Activated CD8-positive, alpha-beta T cell treated with anti-CD3 and anti-CD28 coated beads for 36 hours (primary cell): ENCODE measurements around the gene ZFYVE27. TPM values are rescaled to one million over a fixed set of nuclear protein-coding genes. Genes with fewer than 3 reads are reported as not detected.

Source experiments
- ATAC-seq: fragments of 200-7000 bp; cut with Tn5 transposase; one replicate; pipeline ENCODE4 v1.10.0; 2021; ENCODE audit warnings: mild to moderate bottlenecking, moderate library complexity
- CTCF ChIA-PET: fragments of 350-600 bp; sonication (Branson Sonifier 250); formaldehyde crosslinking; loops from one replicate; lab custom pipeline; 2021; ENCODE audit warnings: antibody characterized with exemption; lab: Charles Lee
- POLR2A ChIA-PET: fragments of 350-600 bp; sonication (Branson Sonifier 250); formaldehyde crosslinking; loops from one replicate; lab custom pipeline; 2021; ENCODE audit warnings: antibody characterized with exemption; lab: Charles Lee
- DNase-seq: peaks from one replicate; pipeline ENCODE4 v3.0.0-alpha.2; 2020
- H3K27ac Mint-ChIP-seq: one replicate; pipeline ENCODE4 v1.8.0; 2021; ENCODE audit warnings: mild to moderate bottlenecking, mixed read lengths
- H3K27me3 Mint-ChIP-seq: one replicate; pipeline ENCODE4 v1.8.0; 2021; ENCODE audit warnings: mixed read lengths
- H3K36me3 Mint-ChIP-seq: one replicate; pipeline ENCODE4 v1.8.0; 2021; ENCODE audit warnings: low read depth, mixed read lengths
- H3K4me1 Mint-ChIP-seq: one replicate; pipeline ENCODE4 v1.8.0; 2021; ENCODE audit warnings: low read depth, mixed read lengths
- H3K4me3 Mint-ChIP-seq: one replicate; pipeline ENCODE4 v1.8.0; 2021; ENCODE audit warnings: mild to moderate bottlenecking, moderate library complexity, mixed read lengths
- H3K9me3 Mint-ChIP-seq: one replicate; pipeline ENCODE4 v1.8.0; 2021; ENCODE audit warnings: mixed read lengths
- intact Hi-C: fragments of 100-400 bp; cut with micrococcal nuclease; formaldehyde crosslinking; loops from one replicate; pipeline ENCODE4 v1.10.0; 2022
- total RNA-seq, 2 experiments: library from RNA; stranded (reverse); gene quantifications; one replicate each; pipeline ENCODE4 v1.2.3, GENCODE V29; 2021
- TF ChIP-seq, protein P1 (sequence below): fragments of 200-600 bp; IDR thresholded peaks from one replicate; pipeline ENCODE4 v1.8.0; 2022; ENCODE audit warnings: antibody characterized with exemption, mild to moderate bottlenecking

Gene ZFYVE27
- total RNA-seq, 2 experiments from 2014 or later: 18.1 to 20.1 TPM

DNA sequence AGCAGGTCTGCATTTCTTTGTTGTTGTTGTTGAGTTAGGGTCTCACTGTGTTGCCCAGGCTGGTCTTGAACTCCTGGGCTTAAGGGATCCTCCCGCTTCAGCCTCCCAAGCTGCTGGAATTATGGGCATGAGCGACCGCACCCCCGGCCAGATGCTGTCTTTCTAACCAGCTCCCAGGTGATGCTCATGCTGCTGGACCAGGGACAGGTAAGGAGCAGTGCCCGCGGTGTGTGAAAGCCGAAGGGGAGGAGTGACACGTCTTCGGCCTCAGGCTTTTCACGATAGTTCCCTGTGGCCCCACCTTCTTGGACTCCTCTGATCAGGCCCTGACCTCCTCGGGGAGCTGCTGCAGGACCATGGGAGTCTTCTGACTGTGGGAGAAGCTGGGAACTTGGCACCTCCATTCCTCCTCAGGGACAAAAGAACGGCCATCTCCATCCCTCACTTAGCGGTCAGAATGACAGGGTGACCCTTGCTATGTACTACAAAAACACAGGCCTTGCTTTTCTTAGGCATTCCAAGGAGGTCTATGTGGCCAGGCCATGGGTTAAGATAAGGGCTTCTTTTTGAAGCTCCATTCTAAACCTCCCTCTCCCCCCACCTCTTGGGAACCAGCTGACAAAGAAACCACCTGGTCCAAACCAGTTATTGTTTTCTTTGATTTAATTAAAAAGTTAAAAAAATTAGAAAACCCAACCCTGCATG, 29.3 kb downstream of the ZFYVE27 start:
- H3K27ac Mint-ChIP-seq: no peak overlapping the region
- DNase-seq (no peak), ATAC-seq (no peak)
- no peak overlapping the region for H3K4me3 Mint-ChIP-seq
- intact Hi-C loops: no loop called here
- TF ChIP-seq, protein P1, sequence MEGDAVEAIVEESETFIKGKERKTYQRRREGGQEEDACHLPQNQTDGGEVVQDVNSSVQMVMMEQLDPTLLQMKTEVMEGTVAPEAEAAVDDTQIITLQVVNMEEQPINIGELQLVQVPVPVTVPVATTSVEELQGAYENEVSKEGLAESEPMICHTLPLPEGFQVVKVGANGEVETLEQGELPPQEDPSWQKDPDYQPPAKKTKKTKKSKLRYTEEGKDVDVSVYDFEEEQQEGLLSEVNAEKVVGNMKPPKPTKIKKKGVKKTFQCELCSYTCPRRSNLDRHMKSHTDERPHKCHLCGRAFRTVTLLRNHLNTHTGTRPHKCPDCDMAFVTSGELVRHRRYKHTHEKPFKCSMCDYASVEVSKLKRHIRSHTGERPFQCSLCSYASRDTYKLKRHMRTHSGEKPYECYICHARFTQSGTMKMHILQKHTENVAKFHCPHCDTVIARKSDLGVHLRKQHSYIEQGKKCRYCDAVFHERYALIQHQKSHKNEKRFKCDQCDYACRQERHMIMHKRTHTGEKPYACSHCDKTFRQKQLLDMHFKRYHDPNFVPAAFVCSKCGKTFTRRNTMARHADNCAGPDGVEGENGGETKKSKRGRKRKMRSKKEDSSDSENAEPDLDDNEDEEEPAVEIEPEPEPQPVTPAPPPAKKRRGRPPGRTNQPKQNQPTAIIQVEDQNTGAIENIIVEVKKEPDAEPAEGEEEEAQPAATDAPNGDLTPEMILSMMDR: no peak
- ChIA-PET POLR2A (interaction anchor here (0.6 to 1.2 kb wide), 3 partner anchors 9 to 122 kb away, joined by 3 read pairs; no protein-coding TSS in a partner anchor), CTCF (interaction anchor here (1.2 kb wide), 2 partner anchors 65 to 262 kb away, joined by 4 read pairs; no protein-coding TSS in a partner anchor)
- H3K4me1 Mint-ChIP-seq: peaks cover 8% of the 10 kb centered on the region
- H3K9me3 Mint-ChIP-seq: no peaks in the 10 kb centered on the region
- peaks cover 11% of the 10 kb centered on the region for H3K27me3 Mint-ChIP-seq
- peaks cover 4% of the 10 kb centered on the region for H3K36me3 Mint-ChIP-seq

DNA sequence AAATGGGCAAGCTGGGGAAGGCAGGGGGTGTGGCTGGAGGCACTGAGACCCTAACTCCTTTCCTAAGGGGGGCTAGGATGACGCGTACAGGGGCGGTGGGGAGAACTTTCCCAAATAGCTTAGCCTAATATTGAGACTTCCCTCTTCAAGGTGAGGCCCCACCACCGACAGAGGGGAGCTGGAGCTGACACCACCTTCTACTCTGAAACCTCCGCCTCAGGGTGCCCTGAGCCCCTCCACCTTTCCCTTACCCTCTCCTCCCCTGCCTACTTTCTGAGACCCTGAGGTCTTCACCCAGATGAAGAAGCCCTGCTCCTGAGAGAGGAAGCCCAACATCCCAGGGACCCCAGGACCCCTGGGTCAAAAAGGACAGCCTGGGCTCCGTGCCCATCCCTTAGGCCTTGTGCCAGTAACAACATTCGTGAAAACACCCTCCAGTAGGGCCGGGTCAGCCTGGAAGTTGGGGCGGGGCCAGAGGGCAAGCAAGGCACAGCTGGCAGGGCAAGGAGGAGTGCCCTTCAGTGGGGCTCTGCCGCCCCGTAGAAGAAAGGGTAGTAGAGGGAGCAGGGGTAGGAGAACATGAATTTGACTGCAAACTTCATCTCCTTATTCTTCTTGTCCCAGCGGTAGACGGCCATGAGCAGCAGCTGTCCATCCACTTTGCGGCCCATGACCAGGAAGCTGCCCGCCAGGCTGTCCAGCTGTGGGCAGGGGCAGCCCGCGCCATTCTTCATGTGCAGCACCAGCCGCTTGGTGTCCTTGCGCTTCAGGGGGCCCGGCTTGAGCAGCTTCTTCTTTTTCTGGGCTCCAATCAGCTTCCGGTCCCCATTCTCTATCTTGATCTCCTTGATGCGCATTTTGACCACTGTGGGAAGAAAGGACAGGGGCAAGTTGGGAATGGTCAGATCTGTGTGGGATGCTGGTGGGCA, 30.3 kb downstream of the ZFYVE27 start:
- no peak for DNase-seq
- CTCF ChIA-PET: interaction anchor here (1.2 kb wide), 2 partner anchors 13 to 66 kb away, joined by 3 to 4 read pairs; no protein-coding TSS in a partner anchor

DNA sequence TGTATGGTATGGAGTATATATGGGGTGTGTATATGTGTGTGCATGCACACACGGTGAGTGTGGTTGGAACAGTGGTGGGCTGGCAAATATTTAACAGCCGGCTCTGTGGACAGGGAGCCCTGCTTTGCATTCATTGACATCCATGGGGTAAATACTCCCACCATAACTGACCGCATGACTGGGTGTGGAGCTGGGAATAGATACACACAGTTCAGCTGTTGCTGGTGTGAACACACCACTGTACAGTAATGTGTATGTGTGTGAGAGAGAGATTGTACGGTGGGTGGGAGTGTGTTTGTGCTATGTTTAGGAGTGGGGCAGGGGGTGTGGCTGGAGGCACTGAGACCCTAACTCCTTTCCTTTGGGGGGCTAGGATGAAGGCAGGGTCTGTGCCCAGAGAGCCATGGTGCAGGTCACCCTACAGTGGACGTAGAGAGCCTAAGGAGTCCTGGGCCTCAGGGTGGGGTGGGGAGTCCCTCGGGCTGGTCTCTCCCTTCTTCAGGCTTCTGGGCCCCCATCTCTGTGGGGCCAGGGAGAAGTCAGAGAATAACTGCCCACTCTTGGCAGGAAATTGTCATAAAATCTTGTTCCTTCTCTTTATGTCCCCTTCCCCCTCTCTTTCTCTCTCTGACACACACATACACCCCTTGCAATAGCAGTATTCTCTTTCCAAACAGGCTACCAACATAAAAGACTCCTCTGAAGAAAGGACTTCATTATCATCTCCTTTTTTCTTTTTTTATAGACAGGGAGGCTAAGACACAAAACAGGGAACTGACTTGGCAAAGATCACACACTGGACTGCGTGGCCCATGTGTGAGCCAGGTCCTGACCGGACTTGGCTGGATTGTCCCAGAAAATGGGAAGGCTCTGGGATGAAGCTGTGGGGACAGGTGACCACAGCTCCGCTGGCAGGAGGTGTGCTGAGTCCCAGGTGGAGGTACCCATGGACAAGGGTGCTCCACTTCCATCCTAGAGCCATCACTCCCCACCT, 31.7 kb downstream of the ZFYVE27 start:
- Mint-ChIP-seq H3K9me3 (no peaks in the 10 kb centered on the region), H3K27me3 (peaks cover 21% of the 10 kb centered on the region), H3K4me1 (peaks cover 13% of the 10 kb centered on the region), H3K36me3 (no peaks in the 10 kb centered on the region), H3K27ac (no peak overlapping the region), H3K4me3 (no peak overlapping the region)
- no peak for DNase-seq
- TF ChIP-seq, protein P1: no peak
- ATAC-seq: no peak
- CTCF ChIA-PET: interaction anchor here (1.2 kb wide), 1 partner anchor 12 kb away, joined by 3 read pairs; no protein-coding TSS in a partner anchor
- POLR2A ChIA-PET: no interaction called here
- intact Hi-C loops: no loop called here

More for the DNA sequence above, 30.3 kb downstream of the ZFYVE27 start:
- H3K9me3 Mint-ChIP-seq: no peaks in the 10 kb centered on the region
- H3K4me1 Mint-ChIP-seq: peaks cover 12% of the 10 kb centered on the region
- H3K36me3 Mint-ChIP-seq: no peaks in the 10 kb centered on the region
- intact Hi-C loops: no loop called here
- no peak overlapping the region for H3K4me3 Mint-ChIP-seq
- TF ChIP-seq, protein P1: no peak
- H3K27me3 Mint-ChIP-seq: peaks cover 16% of the 10 kb centered on the region
- no peak for ATAC-seq
- H3K27ac Mint-ChIP-seq: no peak overlapping the region
- POLR2A ChIA-PET: interaction anchor here (0.9 kb wide), 1 partner anchor 10 kb away, joined by 3 read pairs; no protein-coding TSS in a partner anchor

DNA sequence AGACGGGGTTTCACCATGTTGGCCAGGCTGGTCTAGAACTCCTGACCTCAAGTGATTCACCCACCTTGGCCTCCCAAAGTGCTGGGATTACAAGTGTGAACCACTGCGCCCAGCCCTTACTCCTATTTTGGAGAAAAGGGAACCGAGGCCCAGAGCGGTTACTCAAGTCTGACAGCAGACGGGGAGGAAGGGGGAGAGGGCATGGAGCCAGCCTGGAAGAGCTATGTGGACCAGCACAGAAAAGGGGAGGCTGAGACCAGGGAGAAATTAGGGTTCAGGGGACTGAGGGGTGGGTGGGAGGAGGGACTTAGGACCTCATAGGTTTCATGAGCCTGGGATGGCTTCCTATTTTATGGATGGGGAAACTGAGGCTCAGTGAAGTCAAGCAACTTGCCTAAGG, 33.3 kb downstream of the ZFYVE27 start:
- DNase-seq: no peak
- peak overlapping the region; percentile 73 for H3K4me3 Mint-ChIP-seq
- no peaks in the 10 kb centered on the region for H3K36me3 Mint-ChIP-seq
- ChIA-PET POLR2A (no interaction called here), CTCF (no interaction called here)
- peaks cover 13% of the 10 kb centered on the region for H3K4me1 Mint-ChIP-seq
- no peak overlapping the region for H3K27ac Mint-ChIP-seq
- H3K9me3 Mint-ChIP-seq: no peaks in the 10 kb centered on the region
- no peak for ATAC-seq
- intact Hi-C loops: no loop called here
- H3K27me3 Mint-ChIP-seq: peaks cover 21% of the 10 kb centered on the region
- TF ChIP-seq, protein P1: no peak
